Prostate gland (tissue), 2 donors: ENCODE measurements around the gene PGA5. TPM values are rescaled to one million over a fixed set of nuclear protein-coding genes. Genes with fewer than 3 reads are reported as not detected.
"Not testable (repeated sequence)": the region's sequence is repeated elsewhere in the genome, so short reads cannot be mapped to it uniquely, and the experiment has no call there.

ENCODE experiments used
- DNase-seq: peaks from one replicate; pipeline ENCODE4 v3.0.0-alpha.2; 2019; ENCODE audit warnings: low spot score
- H3K27ac ChIP-seq, 2 donors: fragments of 200-600 bp; sonication (generic); 2 replicates each; pipeline ENCODE4 v1.5.1; 2017 to 2019
- H3K27me3 ChIP-seq: fragments of 200-600 bp; sonication (generic); replicated peaks from 2 replicates; pipeline ENCODE4 v1.5.1; 2019; ENCODE audit not compliant: insufficient read depth
- H3K36me3 ChIP-seq, 2 donors: fragments of 200-600 bp; sonication (generic); 1 replicate in 1 of 2; 2 replicates in 1 of 2; pipeline versions ENCODE4 v1.5.1 to v1.8.1; 2017 to 2019
- H3K4me1 ChIP-seq: fragments of 200-600 bp; sonication (generic); replicated peaks from 2 replicates; pipeline ENCODE4 v1.5.1; 2019
- H3K4me3 ChIP-seq, 2 donors: fragments of 200-600 bp; sonication (generic); 2 replicates each; pipeline ENCODE4 v1.5.1; 2017 to 2019
- H3K9me3 ChIP-seq: fragments of 200-600 bp; sonication (generic); 2 replicates; pipeline ENCODE4 v1.5.1; 2017
- WGBS: methylation state at CpG from one replicate; pipeline ENCODE4 v1.1.5; 2018; 5-methylcytosine and 5-hydroxymethylcytosine counted together
- intact Hi-C: fragments of 100-400 bp; cut with DNase I; formaldehyde crosslinking; loops from one replicate; pipeline ENCODE4 v1.14.2; 2022
- total RNA-seq, 2 donors: library from RNA; depleted of rRNA; stranded (reverse); fragments of >200 nt; gene quantifications; one replicate each; pipeline ENCODE4 v1.1.0, GENCODE V29; 2016

PGA5 gene
- total RNA-seq, 2 donors from 2014 or later, result not detected

DNA sequence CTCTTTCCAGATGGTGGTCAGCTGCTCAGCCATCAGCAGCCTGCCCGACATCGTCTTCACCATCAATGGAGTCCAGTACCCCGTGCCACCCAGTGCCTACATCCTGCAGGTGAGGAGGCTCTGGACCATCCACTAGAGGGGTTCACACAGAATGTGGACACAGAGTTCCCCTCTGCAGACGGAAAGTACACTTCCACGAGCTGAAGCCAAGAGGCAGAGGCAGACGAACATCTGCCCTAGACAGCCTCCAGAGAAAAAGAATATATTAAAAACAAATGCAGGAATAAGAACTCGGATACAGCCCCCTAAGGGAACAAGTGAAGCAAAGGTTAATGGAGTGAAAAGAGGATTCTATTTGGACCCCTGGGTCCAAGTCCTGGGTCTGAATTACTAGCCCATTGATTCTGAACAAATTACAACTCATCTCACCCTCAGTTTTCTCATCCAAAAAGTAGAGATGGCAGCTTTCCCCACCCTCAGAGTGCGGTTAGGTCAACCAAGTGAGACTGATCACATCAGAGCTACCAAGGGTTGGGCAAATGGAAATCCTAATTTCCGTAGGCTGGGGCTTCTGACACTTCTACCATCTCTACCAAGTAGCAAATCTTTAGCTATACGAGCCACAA is 29.5 kb upstream of the PGA5 start:
- intact Hi-C loops, H3K27ac ChIP-seq, H3K4me1 ChIP-seq, H3K27me3 ChIP-seq, H3K4me3 ChIP-seq, H3K36me3 ChIP-seq, DNase-seq, H3K9me3 ChIP-seq: not testable (repeated sequence)
- WGBS, result 43% methylated on average over 4 of the region's 10 CpGs

DNA sequence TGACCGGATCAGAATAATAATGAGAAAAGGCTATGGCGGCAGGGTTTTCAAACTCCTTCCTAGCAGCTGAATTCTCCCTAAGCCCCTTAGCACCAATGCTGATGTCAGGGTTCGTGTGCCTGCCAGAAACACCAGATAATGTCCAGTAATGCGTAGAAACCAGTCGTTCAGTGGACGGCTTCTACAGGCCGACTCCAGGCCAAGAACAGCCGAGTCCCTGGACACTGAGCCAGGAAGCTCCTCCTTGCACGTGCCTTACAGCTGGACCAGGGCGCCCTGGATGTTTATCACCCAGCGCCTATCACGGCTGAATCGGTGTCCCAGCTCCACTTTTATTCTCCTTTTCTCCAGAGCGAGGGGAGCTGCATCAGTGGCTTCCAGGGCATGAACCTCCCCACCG is 28.8 kb upstream of the PGA5 start:
- H3K36me3 ChIP-seq, H3K9me3 ChIP-seq, H3K4me1 ChIP-seq, intact Hi-C loops, H3K27ac ChIP-seq, H3K27me3 ChIP-seq, DNase-seq, H3K4me3 ChIP-seq: not testable (repeated sequence)
- no CpG with 5 or more reads among the region's 15 CpGs for WGBS

DNA sequence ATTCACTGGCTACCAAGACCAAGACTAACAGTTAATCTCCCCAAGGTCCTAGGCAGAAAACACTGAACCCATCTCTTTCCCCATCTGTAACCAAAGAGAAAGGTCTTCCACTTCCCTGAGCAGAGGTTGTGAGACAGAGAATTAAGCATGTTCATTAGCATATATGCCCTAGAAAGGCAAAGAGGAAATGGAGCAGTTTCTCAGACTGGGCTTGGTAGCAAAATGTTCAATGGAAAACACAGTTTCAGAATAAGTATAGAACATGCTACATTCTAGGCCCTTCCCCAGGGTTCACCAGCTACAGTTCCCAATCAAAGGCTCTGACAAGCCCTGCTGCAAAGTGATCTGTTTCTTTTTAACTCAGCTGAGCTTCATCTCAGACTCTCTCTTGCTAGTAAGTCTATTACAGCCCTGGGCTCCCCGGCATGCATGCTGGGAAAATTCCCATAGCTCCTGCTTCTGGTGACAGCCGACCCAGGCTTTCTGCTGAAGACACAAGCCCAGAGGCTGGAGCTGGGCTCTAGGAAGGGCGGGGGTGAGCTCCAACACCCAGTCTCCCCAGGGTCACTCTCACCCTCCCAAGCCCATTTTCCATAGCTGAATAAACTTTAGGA is 27.2 kb upstream of the PGA5 start:
- WGBS, result no CpG with 5 or more reads among the region's 3 CpGs
- DNase-seq, intact Hi-C loops, H3K4me3 ChIP-seq, H3K9me3 ChIP-seq, H3K27ac ChIP-seq, H3K27me3 ChIP-seq, H3K4me1 ChIP-seq, H3K36me3 ChIP-seq: not testable (repeated sequence)

DNA sequence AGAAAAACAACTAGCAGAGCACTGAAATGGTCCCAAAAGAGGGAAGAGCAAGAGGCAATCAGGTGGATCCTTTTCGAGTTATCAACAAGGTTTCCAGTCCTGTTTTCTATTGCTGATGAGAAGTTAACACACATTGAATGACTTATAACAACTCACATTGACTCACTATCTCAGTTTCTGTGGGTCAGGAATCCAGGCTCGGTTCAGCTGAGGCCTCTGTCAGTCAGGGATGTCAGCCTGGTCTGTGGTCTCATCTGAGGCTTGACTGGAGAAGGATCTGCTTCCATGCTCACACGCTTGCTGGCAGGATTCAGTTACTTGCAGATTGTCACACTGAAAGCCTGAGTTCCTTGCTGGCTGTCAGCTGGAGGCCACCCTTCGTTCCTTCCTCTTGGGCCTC is 22.7 kb upstream of the PGA5 start:
- H3K4me3 ChIP-seq, intact Hi-C loops, H3K27ac ChIP-seq, H3K4me1 ChIP-seq, DNase-seq, H3K36me3 ChIP-seq, H3K27me3 ChIP-seq, H3K9me3 ChIP-seq: not testable (repeated sequence)
- WGBS, result no CpG with 5 or more reads among the region's 4 CpGs

DNA sequence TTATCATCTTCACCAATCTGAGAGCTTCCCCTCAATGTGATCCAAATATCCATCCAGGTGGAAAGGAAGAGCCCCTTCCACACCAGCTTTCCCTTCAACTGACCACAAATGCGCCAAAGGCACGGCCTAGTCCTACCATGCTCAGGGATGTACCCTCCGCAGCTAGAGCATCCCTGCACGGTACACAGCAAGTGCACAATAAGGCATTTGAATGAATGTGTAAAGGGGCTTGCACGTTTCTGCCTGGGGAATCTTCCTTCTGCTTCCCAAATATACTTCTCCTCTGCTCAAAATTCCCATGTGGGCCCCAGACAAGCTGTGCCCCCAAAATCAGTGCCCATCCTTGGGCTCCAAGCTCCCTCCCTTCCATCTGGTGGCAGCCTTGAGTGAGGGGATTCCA is 22.0 kb upstream of the PGA5 start:
- WGBS, result 97% methylated on average over 5 of the region's 5 CpGs
- H3K4me1 ChIP-seq, H3K27me3 ChIP-seq, H3K36me3 ChIP-seq, intact Hi-C loops, H3K27ac ChIP-seq, DNase-seq, H3K4me3 ChIP-seq, H3K9me3 ChIP-seq: not testable (repeated sequence)

DNA sequence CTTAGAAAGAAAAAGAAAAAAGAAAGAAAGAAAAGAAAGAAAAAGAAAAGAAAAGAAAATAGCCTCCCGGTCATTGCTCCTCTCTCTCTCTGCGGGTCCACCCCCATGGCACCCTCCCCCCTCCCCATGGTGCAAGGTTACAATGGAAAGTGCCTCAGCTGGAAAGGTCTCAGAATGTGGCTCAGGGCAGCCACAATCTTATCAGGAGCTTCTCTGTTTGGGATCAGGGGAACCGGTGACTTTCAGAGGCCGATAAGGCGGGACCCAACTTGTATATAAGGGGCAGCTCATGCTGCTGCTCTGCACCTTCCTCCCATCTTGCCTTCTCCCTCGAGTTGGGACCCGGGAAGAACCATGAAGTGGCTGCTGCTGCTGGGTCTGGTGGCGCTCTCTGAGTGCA is 18.9 kb upstream of the PGA5 start, which contains the start of gene PGA4:
Gene PGA4 (plus strand): TSS at position 301 of the 400 bp plus-strand sequence. CDS start 54 bp downstream, at position 355.
- intact Hi-C loops, H3K9me3 ChIP-seq: not testable (repeated sequence)

DNA sequence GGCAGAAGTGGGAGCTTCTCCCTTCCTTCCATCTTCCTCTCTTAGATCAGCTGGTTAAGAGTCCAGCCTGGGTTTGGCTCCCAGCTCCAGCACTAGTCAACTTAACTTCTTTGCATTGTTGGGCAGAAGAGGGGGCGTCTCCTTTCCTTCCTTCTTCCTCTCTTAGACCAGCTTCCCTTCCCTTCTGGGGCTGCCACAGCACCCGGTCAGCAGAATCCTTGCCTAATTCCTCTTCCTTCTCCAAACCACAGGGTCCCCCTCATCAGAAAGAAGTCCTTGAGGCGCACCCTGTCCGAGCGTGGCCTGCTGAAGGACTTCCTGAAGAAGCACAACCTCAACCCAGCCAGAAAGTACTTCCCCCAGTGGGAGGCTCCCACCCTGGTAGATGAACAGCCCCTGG is 18.3 kb upstream of the PGA5 start:
- H3K9me3 ChIP-seq, H3K4me3 ChIP-seq, H3K4me1 ChIP-seq, DNase-seq, H3K27me3 ChIP-seq, intact Hi-C loops, H3K27ac ChIP-seq, H3K36me3 ChIP-seq: not testable (repeated sequence)
- WGBS, result no CpG with 5 or more reads among the region's 5 CpGs

More for the DNA sequence above, 18.9 kb upstream of the PGA5 start, which contains the start of gene PGA4:
- H3K27ac ChIP-seq, H3K27me3 ChIP-seq, DNase-seq, H3K36me3 ChIP-seq, H3K4me1 ChIP-seq, H3K4me3 ChIP-seq: not testable (repeated sequence)
- WGBS, result no CpG with 5 or more reads among the region's 8 CpGs

DNA sequence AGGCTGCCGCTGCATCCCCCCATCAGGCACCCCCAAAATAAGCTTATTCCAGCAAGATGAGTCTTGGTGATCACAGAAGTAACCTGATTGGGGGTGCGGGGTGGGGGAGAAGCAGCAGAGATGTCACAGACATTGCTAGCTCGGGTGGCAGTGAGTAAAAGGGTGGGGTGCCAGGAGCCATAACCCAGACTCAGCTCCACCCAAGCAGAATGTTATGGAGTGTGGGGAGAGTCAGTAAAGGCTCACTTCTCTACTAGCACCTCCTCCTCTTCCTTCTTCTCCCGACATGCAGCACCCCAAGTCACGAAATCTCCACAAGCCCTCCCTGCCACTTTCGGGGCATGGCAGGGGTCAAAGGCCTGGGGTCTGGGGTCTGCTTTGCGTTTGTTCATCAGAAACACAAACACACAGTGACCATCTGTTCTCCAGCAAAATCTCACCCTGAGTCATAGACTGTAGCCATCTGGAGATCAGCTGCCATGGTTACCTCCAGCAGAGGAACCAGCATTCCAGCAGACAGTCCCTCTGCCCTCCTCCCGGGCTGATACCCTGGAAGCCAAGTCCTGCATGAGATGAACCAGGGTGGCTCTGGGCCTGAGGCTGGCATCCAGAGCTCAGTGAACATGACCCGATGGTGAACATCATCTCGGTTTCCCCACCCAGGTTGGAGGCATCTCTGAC is 14.4 kb upstream of the PGA5 start:
- H3K9me3 ChIP-seq, H3K27me3 ChIP-seq, intact Hi-C loops, DNase-seq, H3K4me1 ChIP-seq, H3K27ac ChIP-seq, H3K4me3 ChIP-seq, H3K36me3 ChIP-seq: not testable (repeated sequence)
- no CpG with 5 or more reads among the region's 10 CpGs for WGBS

DNA sequence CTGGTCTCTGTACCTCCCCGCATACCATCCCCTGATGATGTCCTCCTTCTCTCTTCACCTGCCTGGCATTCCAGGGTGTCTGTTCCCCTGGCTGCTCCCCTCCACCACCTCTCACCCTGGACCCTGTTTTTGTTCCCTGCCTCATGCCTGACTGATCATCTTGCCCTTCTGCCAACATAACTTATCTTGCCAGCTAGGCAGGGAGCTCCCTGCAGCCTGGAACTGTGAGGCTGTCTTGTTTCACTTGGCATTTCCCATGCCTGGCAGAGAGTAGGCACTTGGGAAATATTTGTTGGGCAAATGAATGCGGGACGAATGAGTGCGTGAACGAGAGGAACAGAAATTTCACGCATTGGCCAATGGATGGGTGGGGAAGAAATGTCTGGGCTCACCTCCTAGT is 11.5 kb upstream of the PGA5 start:
- H3K36me3 ChIP-seq, H3K4me1 ChIP-seq, H3K27ac ChIP-seq, H3K27me3 ChIP-seq, H3K9me3 ChIP-seq, DNase-seq, H3K4me3 ChIP-seq, intact Hi-C loops: not testable (repeated sequence)
- WGBS, result no CpG with 5 or more reads among the region's 6 CpGs

DNA sequence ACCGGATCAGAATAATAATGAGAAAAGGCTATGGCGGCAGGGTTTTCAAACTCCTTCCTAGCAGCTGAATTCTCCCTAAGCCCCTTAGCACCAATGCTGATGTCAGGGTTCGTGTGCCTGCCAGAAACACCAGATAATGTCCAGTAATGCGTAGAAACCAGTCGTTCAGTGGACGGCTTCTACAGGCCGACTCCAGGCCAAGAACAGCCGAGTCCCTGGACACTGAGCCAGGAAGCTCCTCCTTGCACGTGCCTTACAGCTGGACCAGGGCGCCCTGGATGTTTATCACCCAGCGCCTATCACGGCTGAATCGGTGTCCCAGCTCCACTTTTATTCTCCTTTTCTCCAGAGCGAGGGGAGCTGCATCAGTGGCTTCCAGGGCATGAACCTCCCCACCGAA is 9.9 kb upstream of the PGA5 start:
- H3K4me1 ChIP-seq, H3K4me3 ChIP-seq, DNase-seq, H3K27ac ChIP-seq, intact Hi-C loops, H3K9me3 ChIP-seq, H3K36me3 ChIP-seq, H3K27me3 ChIP-seq: not testable (repeated sequence)
- no CpG with 5 or more reads among the region's 15 CpGs for WGBS

DNA sequence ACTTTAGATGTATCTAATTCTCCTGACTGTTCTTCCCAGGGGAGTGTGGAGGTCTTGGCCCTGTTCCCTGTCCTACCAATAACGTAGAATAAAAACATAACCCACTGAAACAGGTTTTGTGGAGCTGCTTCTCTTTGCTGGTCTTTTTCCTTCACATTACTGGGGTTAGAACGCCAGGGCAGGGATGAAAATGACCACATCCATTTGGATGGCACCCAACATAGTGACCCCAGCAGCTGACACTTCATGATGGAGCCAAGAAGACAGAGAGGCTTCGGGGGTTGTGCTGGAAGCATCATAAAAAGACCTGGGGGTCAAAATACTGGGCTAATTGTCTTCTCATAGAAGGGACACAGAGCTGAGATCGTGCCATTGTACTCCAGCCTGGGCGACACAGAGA is 9.4 kb upstream of the PGA5 start:
- DNase-seq, H3K27ac ChIP-seq, H3K4me1 ChIP-seq, H3K9me3 ChIP-seq, H3K36me3 ChIP-seq, intact Hi-C loops, H3K27me3 ChIP-seq, H3K4me3 ChIP-seq: not testable (repeated sequence)
- WGBS, result no CpG with 5 or more reads among the region's 5 CpGs

DNA sequence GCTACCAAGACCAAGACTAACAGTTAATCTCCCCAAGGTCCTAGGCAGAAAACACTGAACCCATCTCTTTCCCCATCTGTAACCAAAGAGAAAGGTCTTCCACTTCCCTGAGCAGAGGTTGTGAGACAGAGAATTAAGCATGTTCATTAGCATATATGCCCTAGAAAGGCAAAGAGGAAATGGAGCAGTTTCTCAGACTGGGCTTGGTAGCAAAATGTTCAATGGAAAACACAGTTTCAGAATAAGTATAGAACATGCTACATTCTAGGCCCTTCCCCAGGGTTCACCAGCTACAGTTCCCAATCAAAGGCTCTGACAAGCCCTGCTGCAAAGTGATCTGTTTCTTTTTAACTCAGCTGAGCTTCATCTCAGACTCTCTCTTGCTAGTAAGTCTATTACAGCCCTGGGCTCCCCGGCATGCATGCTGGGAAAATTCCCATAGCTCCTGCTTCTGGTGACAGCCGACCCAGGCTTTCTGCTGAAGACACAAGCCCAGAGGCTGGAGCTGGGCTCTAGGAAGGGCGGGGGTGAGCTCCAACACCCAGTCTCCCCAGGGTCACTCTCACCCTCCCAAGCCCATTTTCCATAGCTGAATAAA is 8.3 kb upstream of the PGA5 start:
- DNase-seq, H3K9me3 ChIP-seq, intact Hi-C loops, H3K36me3 ChIP-seq, H3K4me3 ChIP-seq, H3K27ac ChIP-seq, H3K27me3 ChIP-seq, H3K4me1 ChIP-seq: not testable (repeated sequence)
- no CpG with 5 or more reads among the region's 3 CpGs for WGBS
